K562 (cell line): ENCODE data around the gene RDH13. TPM values are rescaled to one million over a fixed set of nuclear protein-coding genes. Genes with fewer than 3 reads are reported as not detected.
A peak's percentile ranks its signal among the peaks of the same experiment; 100 is the strongest.

ENCODE experiments used
- BCL6 ChIP-seq: fragments of 250-450 bp; sonication (Bioruptor Pico); IDR thresholded peaks from 2 replicates; pipeline ENCODE4 v1.4.0; 2020
- CREB1 ChIP-seq, 2 experiments: sonication (generic) in 1 of 2; formaldehyde crosslinking in 1 of 2; IDR thresholded peaks; 2 replicates each; pipeline versions ENCODE4 v1.6.1 to v1.8.0; 2012 to 2022; ENCODE audit warnings: inconsistent platforms in 1 of 2, mild to moderate bottlenecking in 1 of 2, missing genetic modification reagents in 1 of 2, moderate library complexity in 1 of 2
- CXXC5 ChIP-seq: fragments of 250-450 bp; sonication (Bioruptor Pico); IDR thresholded peaks from 2 replicates; pipeline ENCODE4 v1.8.0; 2022; ENCODE audit warnings: inconsistent platforms, mild to moderate bottlenecking, moderate library complexity
- FOXK2 ChIP-seq, 2 experiments: fragments of 450-650 bp; IDR thresholded peaks in 1 of 2; conservative IDR thresholded peaks in 1 of 2; 2 replicates each; pipeline ENCODE4 v1.6.1; 2016; ENCODE audit warnings: low read depth in 2 of 2, mild to moderate bottlenecking in 1 of 2
- LCOR ChIP-seq: sonication (generic); formaldehyde crosslinking; IDR thresholded peaks from 2 replicates; pipeline ENCODE4 v1.8.0; 2022; ENCODE audit warnings: mild to moderate bottlenecking, missing genetic modification reagents
- MAZ ChIP-seq, 2 experiments: fragments of 450-650 bp in 1 of 2; sonication (generic) in 1 of 2; formaldehyde crosslinking; IDR thresholded peaks in 1 of 2; conservative IDR thresholded peaks in 1 of 2; 2 replicates each; pipeline versions ENCODE4 v1.4.0 to v1.5.0; 2020; ENCODE audit warnings: mild to moderate bottlenecking in 1 of 2, missing genetic modification reagents in 1 of 2
- NCOA4 ChIP-seq: fragments of 450-650 bp; IDR thresholded peaks from 2 replicates; pipeline ENCODE4 v1.6.1; 2018; ENCODE audit warnings: mild to moderate bottlenecking; ENCODE audit not compliant: partially characterized antibody
- OTX1 ChIP-seq: fragments of 450-650 bp; formaldehyde crosslinking; IDR thresholded peaks from 2 replicates; pipeline ENCODE4 v1.4.0; 2022; ENCODE audit warnings: mild to moderate bottlenecking
- PHF8 ChIP-seq: fragments of 200-600 bp; sonication (generic); IDR thresholded peaks from 2 replicates; pipeline ENCODE4 v1.6.1; 2012; ENCODE audit warnings: mixed run types, mild to moderate bottlenecking, inconsistent platforms, low read length, moderate library complexity, borderline replicate concordance
- PYGO2 ChIP-seq: fragments of 450-650 bp; IDR thresholded peaks from 2 replicates; pipeline ENCODE4 v1.6.1; 2016; ENCODE audit warnings: mild to moderate bottlenecking, missing genetic modification characterization, moderate library complexity, missing compliant biosample characterization
- RFX7 ChIP-seq: fragments of 250-450 bp; sonication (Bioruptor Pico); IDR thresholded peaks from 2 replicates; pipeline ENCODE4 v1.5.1; 2021; ENCODE audit warnings: mild to moderate bottlenecking
- SMAD2 ChIP-seq: fragments of 150-350 bp; IDR thresholded peaks from 2 replicates; pipeline ENCODE4 v1.6.1; 2014; ENCODE audit warnings: low read depth, mild to moderate bottlenecking, low read length
- ZKSCAN8 ChIP-seq: fragments of 200-800 bp; sonication (Bioruptor generic); IDR thresholded peaks from 2 replicates; pipeline ENCODE4 v1.6.1; 2016; ENCODE audit warnings: missing genetic modification characterization, missing compliant biosample characterization
- ZNF431 ChIP-seq: sonication (generic); formaldehyde crosslinking; IDR thresholded peaks from 2 replicates; pipeline ENCODE4 v1.8.0; 2022; ENCODE audit warnings: mild to moderate bottlenecking, missing genetic modification reagents
- polyA plus RNA-seq, 8 experiments: library from polyadenylated mRNA; depleted of rRNA in 4 of 8; stranded (reverse) in 5 of 8; unstranded in 3 of 8; fragments of >200 nt; fragmentation: Nextera tagmentation in 2 of 8; fragmentation: Illumina TruSeq in 1 of 8; extraction: Ambion mirVana in 2 of 8; extraction: Trizol in 1 of 8; gene quantifications; 2 replicates each; pipeline versions ENCODE4 v1.2.1 to v1.2.3, GENCODE V29; 2011 to 2014; ENCODE audit warnings: inconsistent platforms in 1 of 8, missing spikeins in 1 of 8
- total RNA-seq, 7 experiments: library from RNA; depleted of rRNA in 6 of 7; stranded (reverse); fragments of >200 nt in 6 of 7; fragmentation: Illumina TruSeq in 2 of 7; extraction: Trizol in 2 of 7; gene quantifications; 2 replicates each; pipeline versions ENCODE4 v1.2.1 to v1.2.3, GENCODE V29; 2011 to 2021; ENCODE audit warnings: low replicate concordance in 1 of 7
- TF ChIP-seq, protein P1 (sequence below): fragments of 450-650 bp; formaldehyde crosslinking; conservative IDR thresholded peaks from 2 replicates; pipeline ENCODE4 v1.4.0; 2022; ENCODE audit warnings: mild to moderate bottlenecking, missing genetic modification characterization
- TF ChIP-seq, protein P2 (sequence below): fragments of 250-450 bp; sonication (Bioruptor Pico); IDR thresholded peaks from 2 replicates; pipeline ENCODE4 v1.4.0; 2020

Gene RDH13
- total and polyA plus RNA-seq, 9 of the 15 experiments (the other 6 are each of a cell fraction or from before 2014, with no cell fraction given): 7.5 to 70.3 (median 39.5) TPM

DNA sequence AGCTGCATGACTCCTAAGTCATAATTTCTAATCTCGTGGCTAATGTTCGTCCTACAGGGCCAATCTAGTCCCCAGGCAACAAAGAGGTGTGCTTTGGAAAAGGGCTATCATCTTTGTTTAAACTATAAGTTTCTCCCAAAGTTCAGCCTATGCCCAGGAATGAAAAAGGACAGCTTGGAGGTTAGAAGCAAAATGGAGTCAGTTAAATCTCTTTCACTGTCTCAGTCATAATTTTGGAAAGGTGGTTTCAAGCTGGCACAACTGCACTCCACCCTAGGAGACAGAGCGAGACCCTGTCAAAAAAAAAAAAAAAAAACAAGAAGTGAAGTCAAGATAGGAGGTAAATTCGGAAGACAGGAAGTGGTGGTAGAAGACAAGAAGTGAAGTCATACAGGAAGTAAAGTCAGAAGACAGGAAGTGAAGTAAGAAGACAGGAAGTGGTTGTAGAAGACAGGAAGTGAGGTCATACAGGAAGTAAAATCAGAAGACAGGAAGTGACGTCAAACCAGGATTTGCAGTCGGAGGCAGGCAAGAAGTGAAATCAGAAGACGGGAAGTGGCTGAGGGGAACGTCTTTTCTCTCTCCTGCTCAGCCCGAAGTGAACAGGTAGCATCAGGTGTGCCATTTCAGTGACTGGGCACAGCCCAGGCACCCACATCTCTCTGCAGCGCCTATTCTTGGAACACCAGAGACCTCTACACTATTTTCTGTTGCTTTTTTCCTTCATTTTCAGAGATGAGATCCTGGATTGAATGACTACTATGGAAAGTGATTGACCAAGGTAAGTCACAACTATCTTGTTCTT lies 57.1 kb downstream of the RDH13 start (continued):
- peak; percentile 84; the same call in 1 of the 2 replicates for TF ChIP-seq PHF8
- TF ChIP-seq FOXK2 (conservative IDR thresholded peaks at IDR 0.05 in 1 of 2, IDR thresholded peaks at IDR 0.05 in 1 of 2; ENCODE audit: low read depth in 2 of 2): peak; percentile 92 to 97
- 0 out of 4 replicates have a peak, but pooled peaks of 1 of the 2 experiments have one; percentile 37 for TF ChIP-seq MAZ (CRISPR knock-in tag; conservative IDR thresholded peaks at IDR 0.05 in 1 of 2, IDR thresholded peaks at IDR 0.05 in 1 of 2)
- TF ChIP-seq PYGO2 (tag): 0 out of 2 replicates have a peak, but pooled peaks have one; percentile 33
- no peak for TF ChIP-seq BCL6 (CRISPR knock-in tag)
- peak; percentile 29; the same call in 1 of the 2 replicates for TF ChIP-seq CXXC5 (CRISPR knock-in tag)
- TF ChIP-seq, protein P1, sequence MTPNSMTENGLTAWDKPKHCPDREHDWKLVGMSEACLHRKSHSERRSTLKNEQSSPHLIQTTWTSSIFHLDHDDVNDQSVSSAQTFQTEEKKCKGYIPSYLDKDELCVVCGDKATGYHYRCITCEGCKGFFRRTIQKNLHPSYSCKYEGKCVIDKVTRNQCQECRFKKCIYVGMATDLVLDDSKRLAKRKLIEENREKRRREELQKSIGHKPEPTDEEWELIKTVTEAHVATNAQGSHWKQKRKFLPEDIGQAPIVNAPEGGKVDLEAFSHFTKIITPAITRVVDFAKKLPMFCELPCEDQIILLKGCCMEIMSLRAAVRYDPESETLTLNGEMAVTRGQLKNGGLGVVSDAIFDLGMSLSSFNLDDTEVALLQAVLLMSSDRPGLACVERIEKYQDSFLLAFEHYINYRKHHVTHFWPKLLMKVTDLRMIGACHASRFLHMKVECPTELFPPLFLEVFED (CRISPR knock-in tag): peak; percentile 92
- TF ChIP-seq OTX1 (CRISPR knock-in tag): 0 out of 2 replicates have a peak, but pooled peaks have one; percentile 45
- TF ChIP-seq NCOA4: peak; percentile 13
- TF ChIP-seq RFX7 (CRISPR knock-in tag): no peak
- TF ChIP-seq, protein P2, sequence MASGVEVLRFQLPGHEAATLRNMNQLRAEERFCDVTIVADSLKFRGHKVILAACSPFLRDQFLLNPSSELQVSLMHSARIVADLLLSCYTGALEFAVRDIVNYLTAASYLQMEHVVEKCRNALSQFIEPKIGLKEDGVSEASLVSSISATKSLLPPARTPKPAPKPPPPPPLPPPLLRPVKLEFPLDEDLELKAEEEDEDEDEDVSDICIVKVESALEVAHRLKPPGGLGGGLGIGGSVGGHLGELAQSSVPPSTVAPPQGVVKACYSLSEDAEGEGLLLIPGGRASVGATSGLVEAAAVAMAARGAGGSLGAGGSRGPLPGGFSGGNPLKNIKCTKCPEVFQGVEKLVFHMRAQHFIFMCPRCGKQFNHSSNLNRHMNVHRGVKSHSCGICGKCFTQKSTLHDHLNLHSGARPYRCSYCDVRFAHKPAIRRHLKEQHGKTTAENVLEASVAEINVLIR: peak; percentile 90
- no peak for TF ChIP-seq SMAD2
- TF ChIP-seq ZKSCAN8 (CRISPR knock-in tag): peak; percentile 80; the same call in 1 of the 2 replicates
- peak; percentile 96 for TF ChIP-seq CREB1 (IDR thresholded peaks at IDR 0.05)
- peak; percentile 92 for TF ChIP-seq CREB1 (CRISPR knock-in tag; IDR thresholded peaks at IDR 0.05)
- peak; percentile 78; the same call in 1 of the 2 replicates for TF ChIP-seq ZNF431
- peak; percentile 51; the same call in 1 of the 2 replicates for TF ChIP-seq LCOR
